ENCODE results near the gene KCNG2. TPM values are rescaled to one million over a fixed set of nuclear protein-coding genes. Genes with fewer than 3 reads are reported as not detected.

KCNG2 gene
- total RNA-seq, 1 donor from 2014 or later: not detected

DNA sequence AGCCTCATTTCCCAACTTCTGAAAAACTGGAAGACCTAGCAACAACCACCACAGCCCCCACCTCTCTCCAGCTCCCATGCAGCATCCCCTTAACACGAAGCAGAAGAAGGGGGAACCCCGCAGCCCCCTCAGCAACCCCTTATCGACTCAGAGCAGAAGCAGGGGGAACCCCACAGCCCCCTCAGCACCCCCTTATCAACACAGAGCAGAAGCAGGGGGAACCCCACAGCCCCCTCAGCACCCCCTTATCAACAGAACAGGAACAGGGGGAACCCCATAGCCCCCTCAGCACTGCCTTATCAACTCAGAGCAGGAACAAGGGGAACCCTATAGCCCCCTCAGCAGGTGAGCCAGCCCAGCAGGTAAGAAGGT, 147.0 kb downstream of the KCNG2 start:
- Histone ChIP-seq H3K79me2 (ENCODE audit: low read depth) (no peaks in the 10 kb centered on the region), H3K9me3 (ENCODE audit: low read depth) (no peaks in the 10 kb centered on the region), H4K20me1 (ENCODE audit: low read depth) (peaks cover 55% of the 10 kb centered on the region), H3K36me3 (no peaks in the 10 kb centered on the region), H3K27ac (no peak overlapping the region), H2AFZ (replicated peaks) (no peak overlapping the region), H3K4me2 (no peak overlapping the region), H3K4me1 (no peaks in the 10 kb centered on the region), H3F3A (ENCODE audit: low read depth) (no peaks in the 10 kb centered on the region), H3K4me3 (no peak overlapping the region), H3K27me3 (peaks cover 9% of the 10 kb centered on the region), H3K9ac (no peak overlapping the region)
- Mint-ChIP-seq H3K4me1 (peaks cover 25% of the 10 kb centered on the region), H3K27ac (no peak overlapping the region), H3K9me3 (no peaks in the 10 kb centered on the region), H3K36me3 (peaks cover 19% of the 10 kb centered on the region), H3K27me3 (ENCODE audit: insufficient read depth, low read depth) (peaks cover 5% of the 10 kb centered on the region), H3K4me3 (no peak overlapping the region)
- TF ChIP-seq CTCF (IDR thresholded peaks at IDR 0.05) (no peak), EZH2phosphoT487 (IDR thresholded peaks at IDR 0.05) (no peak), EZH2 (IDR thresholded peaks at IDR 0.05) (no peak)
- DNase-seq (ENCODE audit: low spot score): no peak

DNA sequence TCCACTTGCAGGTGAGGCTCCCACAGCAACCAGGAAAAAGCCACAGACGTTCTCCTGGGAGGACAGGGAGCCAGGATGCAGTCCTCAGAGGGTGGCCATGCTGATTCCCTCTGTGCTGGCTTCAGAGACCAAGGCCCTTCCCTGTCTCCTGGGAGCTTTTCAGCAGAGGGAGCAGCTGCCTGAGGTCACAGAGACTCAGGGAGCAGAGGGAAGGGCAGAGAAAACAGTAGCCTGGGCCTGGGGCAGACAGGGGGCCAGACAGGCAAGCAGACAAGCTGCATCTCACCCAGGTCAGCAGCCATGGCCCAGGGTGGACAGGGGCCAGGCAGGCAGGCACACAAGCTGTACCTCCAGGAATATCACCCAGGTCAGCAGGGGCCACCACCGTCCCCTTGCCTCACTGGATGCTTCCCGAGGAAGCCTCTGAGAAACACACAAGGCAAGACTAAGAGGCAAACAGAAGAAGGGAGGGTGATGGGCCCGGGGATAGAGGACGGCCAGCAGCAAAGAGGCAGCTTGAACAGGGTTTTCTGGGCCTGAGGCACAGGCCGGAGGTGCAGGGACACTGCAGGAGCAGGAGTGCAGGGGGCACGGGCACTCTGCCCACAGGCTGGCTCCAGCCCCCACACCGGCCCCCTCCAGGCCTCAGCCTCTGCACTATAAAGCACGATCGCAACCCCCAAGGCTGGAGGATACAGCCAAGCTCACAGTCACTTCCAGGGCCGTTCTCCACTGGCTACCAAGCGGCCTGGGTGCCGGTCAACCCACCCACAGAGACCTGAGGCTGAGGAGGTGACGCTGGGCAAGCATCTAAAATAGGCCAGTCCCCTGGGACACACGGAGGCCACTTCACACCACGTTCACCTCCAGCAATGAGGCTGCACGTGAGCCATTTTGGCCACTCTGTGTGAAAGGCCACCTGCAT, 147.6 kb downstream of the KCNG2 start:
- Histone ChIP-seq H3K27ac (no peak overlapping the region), H3K79me2 (ENCODE audit: low read depth) (peaks cover 6% of the 10 kb centered on the region), H3K4me3 (no peak overlapping the region), H2AFZ (replicated peaks) (no peak overlapping the region), H3K27me3 (peaks cover 16% of the 10 kb centered on the region), H3K4me1 (no peaks in the 10 kb centered on the region), H3K9me3 (ENCODE audit: low read depth) (no peaks in the 10 kb centered on the region), H3K9ac (no peak overlapping the region), H3K4me2 (no peak overlapping the region), H4K20me1 (ENCODE audit: low read depth) (peaks cover 61% of the 10 kb centered on the region), H3F3A (ENCODE audit: low read depth) (no peaks in the 10 kb centered on the region), H3K36me3 (no peaks in the 10 kb centered on the region)
- peak overlapping the region; percentile 66 for H3K27ac Mint-ChIP-seq
- no peak overlapping the region for H3K4me3 Mint-ChIP-seq
- H3K9me3 Mint-ChIP-seq: no peaks in the 10 kb centered on the region
- H3K36me3 Mint-ChIP-seq: peaks cover 16% of the 10 kb centered on the region
- peaks cover 30% of the 10 kb centered on the region for H3K4me1 Mint-ChIP-seq
- peaks cover 7% of the 10 kb centered on the region for H3K27me3 Mint-ChIP-seq (ENCODE audit: insufficient read depth, low read depth)
- TF ChIP-seq EZH2 (IDR thresholded peaks at IDR 0.05) (no peak), CTCF (IDR thresholded peaks at IDR 0.05) (no peak), EZH2phosphoT487 (IDR thresholded peaks at IDR 0.05) (no peak)
- no peak for DNase-seq (ENCODE audit: low spot score)

DNA sequence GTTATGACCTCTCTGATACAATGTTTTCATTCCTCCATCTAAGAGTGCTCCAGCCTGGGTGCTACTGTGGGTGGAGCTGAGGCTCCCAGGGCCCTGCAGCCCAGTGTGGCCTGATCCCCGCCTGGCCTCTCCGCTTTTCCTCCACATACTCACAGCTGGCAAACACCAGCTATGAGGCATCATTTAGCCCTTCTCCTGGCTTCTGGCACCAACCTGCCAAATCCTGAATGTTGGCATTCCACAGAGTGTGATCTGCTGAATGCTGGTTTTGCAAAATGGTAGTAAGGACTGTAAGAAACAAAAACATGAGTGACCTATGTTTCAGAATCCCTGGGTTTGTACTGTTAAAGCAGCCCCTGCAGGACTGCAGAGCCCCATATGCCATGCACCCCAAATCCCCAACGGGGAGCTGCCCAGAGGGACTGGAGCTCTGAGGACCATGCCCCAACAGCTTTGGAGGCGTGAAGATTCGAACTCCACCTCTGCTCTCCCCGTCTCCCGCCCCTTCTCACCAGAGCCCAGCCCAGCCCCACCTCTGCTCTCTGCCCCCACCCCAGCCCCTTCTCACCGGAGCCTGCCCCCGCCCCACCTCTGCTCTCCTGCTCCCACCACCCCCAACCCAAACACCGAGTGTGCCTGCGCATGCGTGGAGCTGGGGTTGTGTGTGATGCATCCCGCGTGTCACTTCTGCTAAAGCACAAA, 149.5 kb downstream of the KCNG2 start:
- H3K79me2 ChIP-seq (ENCODE audit: low read depth): peaks cover 9% of the 10 kb centered on the region
- H3K36me3 ChIP-seq: no peaks in the 10 kb centered on the region
- peaks cover 5% of the 10 kb centered on the region for H3K4me1 ChIP-seq

More for the DNA sequence above, 149.5 kb downstream of the KCNG2 start:
- Mint-ChIP-seq H3K27ac (no peak overlapping the region), H3K36me3 (peaks cover 13% of the 10 kb centered on the region), H3K4me3 (no peak overlapping the region), H3K4me1 (peaks cover 30% of the 10 kb centered on the region), H3K27me3 (ENCODE audit: insufficient read depth, low read depth) (peaks cover 8% of the 10 kb centered on the region), H3K9me3 (no peaks in the 10 kb centered on the region)
- peaks cover 60% of the 10 kb centered on the region for H4K20me1 ChIP-seq (ENCODE audit: low read depth)
- DNase-seq (ENCODE audit: low spot score): no peak
- TF ChIP-seq CTCF (IDR thresholded peaks at IDR 0.05) (no peak), EZH2phosphoT487 (IDR thresholded peaks at IDR 0.05) (no peak), EZH2 (IDR thresholded peaks at IDR 0.05) (no peak)
- H3K4me2 ChIP-seq: no peak overlapping the region
- peaks cover 32% of the 10 kb centered on the region for H3K27me3 ChIP-seq
- no peak overlapping the region for H3K4me3 ChIP-seq
- H3K9ac ChIP-seq: no peak overlapping the region
- H2AFZ ChIP-seq (replicated peaks): no peak overlapping the region
- H3F3A ChIP-seq (ENCODE audit: low read depth): no peaks in the 10 kb centered on the region
- H3K9me3 ChIP-seq (ENCODE audit: low read depth): no peaks in the 10 kb centered on the region
- H3K27ac ChIP-seq: no peak overlapping the region

All from neural progenitor cell (in vitro differentiated cells).